RWPE1 (cell line): ENCODE measurements around the gene TPM1.

Experiments
- CTCF ChIA-PET: fragments of 350-600 bp; sonication (Branson Sonifier 250); formaldehyde crosslinking; extraction: SDS; loops from one replicate; lab custom pipeline; 2021; lab: Yijun Ruan, JAX
- POLR2A ChIA-PET: fragments of 400-600 bp; formaldehyde crosslinking; extraction: SDS; loops from one replicate; lab custom pipeline; 2020; ENCODE audit warnings: antibody characterized with exemption; ENCODE audit not compliant: low non-redundant PET; lab: Yijun Ruan, JAX
- DNase-seq: peaks from one replicate; pipeline ENCODE4 v3.0.0; 2012; ENCODE audit warnings: low spot score
- H3K27ac ChIP-seq: fragments of 450-650 bp; 2 replicates; pipeline ENCODE4 v1.5.1; 2017
- TF ChIP-seq, protein P1 (sequence below): fragments of 450-650 bp; conservative IDR thresholded peaks from 2 replicates; pipeline ENCODE4 v1.5.1; 2017; ENCODE audit warnings: low read depth, mild to moderate bottlenecking

The TPM1 gene

DNA sequence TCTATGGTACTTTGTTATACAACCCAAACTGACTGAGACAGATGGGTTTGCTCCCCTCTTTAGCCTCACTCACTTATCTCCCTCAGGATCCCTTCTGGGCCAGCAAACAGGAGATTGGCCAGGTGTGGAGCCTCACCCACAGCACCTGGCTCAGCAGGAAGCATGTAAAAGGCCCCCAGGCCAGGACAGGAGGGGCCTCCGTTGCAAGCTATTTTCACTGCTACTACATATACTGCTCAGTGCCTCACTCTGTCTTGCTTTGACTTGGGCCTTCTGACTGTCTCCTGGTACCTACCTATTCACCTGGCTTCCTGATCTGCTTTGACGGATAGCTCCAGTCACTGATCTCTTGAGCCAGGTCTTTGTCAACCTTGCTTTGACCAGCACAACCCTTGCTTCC, 20.4 kb upstream of the TPM1 start:
- no peak for DNase-seq
- ChIA-PET POLR2A (no interaction called here), CTCF (no interaction called here)
- H3K27ac ChIP-seq, result no peak overlapping the region
- TF ChIP-seq, protein P1, sequence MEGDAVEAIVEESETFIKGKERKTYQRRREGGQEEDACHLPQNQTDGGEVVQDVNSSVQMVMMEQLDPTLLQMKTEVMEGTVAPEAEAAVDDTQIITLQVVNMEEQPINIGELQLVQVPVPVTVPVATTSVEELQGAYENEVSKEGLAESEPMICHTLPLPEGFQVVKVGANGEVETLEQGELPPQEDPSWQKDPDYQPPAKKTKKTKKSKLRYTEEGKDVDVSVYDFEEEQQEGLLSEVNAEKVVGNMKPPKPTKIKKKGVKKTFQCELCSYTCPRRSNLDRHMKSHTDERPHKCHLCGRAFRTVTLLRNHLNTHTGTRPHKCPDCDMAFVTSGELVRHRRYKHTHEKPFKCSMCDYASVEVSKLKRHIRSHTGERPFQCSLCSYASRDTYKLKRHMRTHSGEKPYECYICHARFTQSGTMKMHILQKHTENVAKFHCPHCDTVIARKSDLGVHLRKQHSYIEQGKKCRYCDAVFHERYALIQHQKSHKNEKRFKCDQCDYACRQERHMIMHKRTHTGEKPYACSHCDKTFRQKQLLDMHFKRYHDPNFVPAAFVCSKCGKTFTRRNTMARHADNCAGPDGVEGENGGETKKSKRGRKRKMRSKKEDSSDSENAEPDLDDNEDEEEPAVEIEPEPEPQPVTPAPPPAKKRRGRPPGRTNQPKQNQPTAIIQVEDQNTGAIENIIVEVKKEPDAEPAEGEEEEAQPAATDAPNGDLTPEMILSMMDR, result no peak

DNA sequence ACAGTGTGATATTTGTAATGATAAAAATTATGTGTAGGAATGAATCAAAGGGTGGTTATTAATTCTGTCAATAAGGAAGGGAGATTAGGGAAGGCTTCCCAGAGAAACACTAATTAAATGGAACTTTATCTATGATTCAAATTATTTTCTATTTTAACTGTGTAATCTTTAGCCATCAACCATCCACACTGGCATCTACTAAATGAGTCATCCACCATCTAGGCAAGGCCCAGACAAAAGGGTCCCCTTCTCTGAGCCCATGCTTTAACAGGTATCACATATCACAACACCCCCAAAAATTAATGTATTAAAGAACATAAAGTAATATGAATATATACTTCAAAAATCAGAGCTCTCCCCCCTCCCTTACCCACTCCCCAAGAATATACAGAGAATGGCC, 19.9 kb upstream of the TPM1 start:
- CTCF ChIA-PET, result no interaction called here
- POLR2A ChIA-PET, result no interaction called here
- TF ChIP-seq, protein P1, result no peak
- DNase-seq, result no peak
- H3K27ac ChIP-seq, result no peak overlapping the region

DNA sequence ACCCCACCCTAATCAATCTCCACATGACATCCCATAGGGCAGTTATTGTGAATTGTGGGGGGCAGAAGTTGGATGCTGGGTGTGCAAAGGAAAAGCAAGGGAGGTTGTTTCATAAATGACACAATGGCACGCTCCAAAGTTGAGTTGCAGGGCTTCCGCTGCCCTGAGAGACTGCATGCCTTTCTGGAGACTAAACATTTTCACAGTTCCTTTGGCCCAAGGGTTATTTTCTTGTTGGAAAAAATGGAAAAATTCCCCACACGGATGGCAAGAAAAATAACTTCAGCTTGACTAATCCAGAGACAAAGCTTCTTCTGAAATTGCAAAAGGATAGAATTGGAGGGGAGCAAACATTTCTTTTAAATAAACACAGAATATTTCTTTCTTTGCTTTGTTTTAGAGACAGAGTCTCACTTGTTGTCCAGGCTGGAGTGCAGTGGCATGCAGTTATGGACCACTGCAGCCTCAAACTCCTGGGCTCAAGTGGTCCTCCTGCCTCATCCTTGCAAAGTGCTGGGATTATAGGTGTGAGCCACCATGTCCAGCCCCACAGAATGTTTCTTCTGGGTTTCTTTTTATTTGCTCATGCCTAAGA, 19.1 kb upstream of the TPM1 start:
- H3K27ac ChIP-seq, result no peak overlapping the region
- DNase-seq, result no peak
- ChIA-PET CTCF (no interaction called here), POLR2A (no interaction called here)
- TF ChIP-seq, protein P1, result no peak

DNA sequence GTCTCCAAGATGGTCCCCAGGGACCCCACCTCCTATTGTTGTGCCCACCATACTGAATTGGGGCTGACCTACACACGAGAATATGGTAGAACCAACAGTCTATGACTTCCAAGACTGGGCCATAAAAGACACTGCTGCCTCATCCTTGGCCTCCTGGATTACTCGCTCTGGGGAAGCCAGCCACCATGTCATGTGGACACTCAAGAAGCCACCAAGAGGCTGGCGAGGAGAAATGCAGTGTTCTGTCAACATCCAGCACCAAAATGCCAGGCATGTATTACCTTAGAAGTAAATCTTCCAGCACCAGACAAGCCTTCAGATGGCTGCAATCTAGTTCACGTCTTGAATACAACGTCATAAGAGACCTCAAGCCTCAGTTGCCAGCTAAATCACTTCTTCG, 17.1 kb upstream of the TPM1 start:
- no peak for DNase-seq
- H3K27ac ChIP-seq, result no peak overlapping the region
- TF ChIP-seq, protein P1, result no peak
- POLR2A ChIA-PET, result no interaction called here
- CTCF ChIA-PET, result no interaction called here

DNA sequence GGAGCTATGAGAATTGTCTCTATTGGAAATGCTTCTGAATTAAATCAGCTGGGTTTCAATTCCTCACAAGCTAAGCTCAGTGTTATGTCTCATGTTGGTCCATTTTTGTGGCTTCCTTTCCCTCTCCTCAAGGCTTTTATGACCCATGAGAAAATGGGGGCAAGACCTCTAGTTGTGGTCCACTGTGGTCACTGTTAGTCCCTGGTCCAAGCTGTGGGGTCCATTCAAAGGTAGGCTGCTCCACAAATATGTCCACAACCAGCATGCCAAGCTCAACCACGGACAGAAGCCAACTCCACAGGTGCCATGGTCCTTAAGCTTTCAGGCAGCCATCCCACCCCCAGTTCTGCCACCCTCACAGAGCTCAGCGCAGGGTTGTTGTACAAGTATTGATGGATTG, 14.9 kb upstream of the TPM1 start:
- no peak overlapping the region for H3K27ac ChIP-seq
- ChIA-PET CTCF (interaction anchor here (1.0 to 1.4 kb wide), 2 partner anchors 21 to 286 kb away, joined by 3 to 9 read pairs; no protein-coding TSS in a partner anchor), POLR2A (no interaction called here)
- no peak for DNase-seq
- TF ChIP-seq, protein P1, result no peak

DNA sequence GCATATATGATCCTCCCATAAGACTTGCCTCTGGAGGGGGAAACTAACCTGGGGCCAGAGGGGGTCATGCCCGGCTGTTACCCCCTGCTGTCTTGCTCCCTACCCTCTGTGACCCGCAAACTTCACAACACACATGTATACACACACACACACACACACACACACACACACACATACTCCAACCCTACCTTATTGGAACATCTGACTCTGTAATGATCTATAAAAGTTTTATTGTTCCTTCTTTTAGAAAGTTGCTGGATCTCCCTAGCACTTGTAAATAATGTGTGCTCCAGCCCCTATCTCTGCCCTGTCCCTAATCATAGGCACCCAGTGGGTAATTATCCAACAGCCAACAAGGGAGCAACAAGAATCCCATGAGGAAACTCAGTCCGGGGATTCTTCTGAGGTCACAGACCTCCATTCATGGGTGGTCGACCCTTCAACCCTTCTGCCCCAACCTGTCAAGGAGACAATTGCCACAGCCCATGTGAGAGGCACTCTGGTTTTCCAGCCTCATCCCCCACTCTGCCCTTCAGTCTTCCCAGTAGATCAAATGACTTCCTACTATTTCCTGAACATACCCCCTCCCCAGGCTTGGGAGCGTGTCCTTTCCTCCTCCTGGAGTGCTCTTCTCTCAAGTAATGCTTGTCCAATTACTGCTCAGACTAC, 14.0 kb upstream of the TPM1 start:
- ChIA-PET POLR2A (no interaction called here), CTCF (interaction anchor here (1.0 to 1.4 kb wide), 2 partner anchors 20 to 287 kb away, joined by 3 to 9 read pairs; no protein-coding TSS in a partner anchor)
- TF ChIP-seq, protein P1, result no peak
- DNase-seq, result no peak
- H3K27ac ChIP-seq, result no peak overlapping the region
